Left kidney (tissue), 2 donors: ENCODE data around the gene TRIM16. TPM values are rescaled to one million over a fixed set of nuclear protein-coding genes. Genes with fewer than 3 reads are reported as not detected.
A peak's percentile ranks its signal among the peaks of the same experiment; 100 is the strongest.
"Not testable (repeated sequence)": the region's sequence is repeated elsewhere in the genome, so short reads cannot be mapped to it uniquely, and the experiment has no call there.

Source experiments
- DNase-seq: peaks from one replicate; pipeline ENCODE4 v3.0.0-alpha.2; 2013
- polyA plus RNA-seq: library from polyadenylated mRNA; unstranded; fragments of 120-200 nt; gene quantifications from one replicate; pipeline ENCODE4 v1.2.1, GENCODE V29; 2013; ENCODE audit not compliant: insufficient read length

Gene TRIM16
- polyA plus RNA-seq, 1 donor, result 26.4 TPM

- no peak for DNase-seq
Observed at GRCh38 chr17:15659236-15659635, 24.9 kb downstream of the TRIM16 start.

- no peak for DNase-seq
Observed at GRCh38 chr17:15658296-15658695, 25.8 kb downstream of the TRIM16 start.

GRCh38 chr17:15657868-15658267 lies 26.2 kb downstream of the TRIM16 start:
- DNase-seq, result no peak

- no peak for DNase-seq
Observed at GRCh38 chr17:15654886-15655561, 29.1 kb downstream of the TRIM16 start.

- DNase-seq, result not testable (repeated sequence)
Observed at GRCh38 chr17:15654401-15654800, 29.7 kb downstream of the TRIM16 start.

GRCh38 chr17:15652960-15653359 lies 31.2 kb downstream of the TRIM16 start:
- no peak for DNase-seq

- peak; percentile 91 for DNase-seq
Observed at GRCh38 chr17:15651583-15652110, 32.5 kb downstream of the TRIM16 start.

- no peak for DNase-seq
Observed at GRCh38 chr17:15650741-15651582, 33.1 kb downstream of the TRIM16 start.

GRCh38 chr17:15649861-15650421 lies 34.2 kb downstream of the TRIM16 start:
- no peak for DNase-seq

- DNase-seq, result no peak
Observed at GRCh38 chr17:15648386-15648785, 35.7 kb downstream of the TRIM16 start.

GRCh38 chr17:15645942-15646312 lies 38.2 kb downstream of the TRIM16 start:
- DNase-seq, result peak; percentile 64

- DNase-seq, result not testable (repeated sequence)
Observed at GRCh38 chr17:15645099-15645941, 38.8 kb downstream of the TRIM16 start.

GRCh38 chr17:15642505-15643251 lies 41.4 kb downstream of the TRIM16 start:
- not testable (repeated sequence) for DNase-seq

GRCh38 chr17:15642014-15642413 lies 42.1 kb downstream of the TRIM16 start:
- DNase-seq, result not testable (repeated sequence)

GRCh38 chr17:15630930-15631453 lies 53.1 kb downstream of the TRIM16 start:
- DNase-seq, result not testable (repeated sequence)

- DNase-seq, result not testable (repeated sequence)
Observed at GRCh38 chr17:15629991-15630390, 54.1 kb downstream of the TRIM16 start.

- DNase-seq, result not testable (repeated sequence)
Observed at GRCh38 chr17:15623661-15624209, 60.4 kb downstream of the TRIM16 start.

GRCh38 chr17:15623255-15623654 lies 60.9 kb downstream of the TRIM16 start:
- DNase-seq, result not testable (repeated sequence)

- DNase-seq, result not testable (repeated sequence)
Observed at GRCh38 chr17:15622124-15622523, 62.0 kb downstream of the TRIM16 start.

- not testable (repeated sequence) for DNase-seq
Observed at GRCh38 chr17:15619331-15620058, 64.6 kb downstream of the TRIM16 start, which contains the start of gene FBXW10B. Gene FBXW10B (minus strand): TSS chr17:15619704. CDS start chr17:15619512, 192 bp downstream.
